Stimulated activated CD4-positive, alpha-beta T cell treated with anti-CD3 and anti-CD28 coated beads, TNF-alpha, amount 100 ng/mL, for 24 hours (primary cell): ENCODE measurements around the gene RBM39.

Experiments
- DNase-seq, 3 experiments: peaks; one replicate each; pipeline ENCODE4 v3.0.0-alpha.2; 2020; ENCODE audit warnings: low read depth in 3 of 3

Gene RBM39

GRCh38 chr20:35674921-35675320 lies 67.1 kb downstream of the RBM39 start:
- no peak for DNase-seq

- no peak for DNase-seq
Observed at GRCh38 chr20:35673884-35674283, 68.2 kb downstream of the RBM39 start.

GRCh38 chr20:35669681-35670080 lies 72.4 kb downstream of the RBM39 start:
- no peak for DNase-seq

- no peak for DNase-seq
Observed at GRCh38 chr20:35669221-35669620, 72.8 kb downstream of the RBM39 start.

GRCh38 chr20:35665949-35666288 lies 76.1 kb downstream of the RBM39 start:
- no peak for DNase-seq

- DNase-seq: peak; percentile 89 to 91 (median 91)
Observed at GRCh38 chr20:35664466-35665206, 77.4 kb downstream of the RBM39 start, which contains the start of the genes CPNE1 and RBM12. Gene CPNE1 (minus strand): TSS chr20:35664900. CDS start chr20:35632923, 31,977 bp downstream. Gene RBM12 (minus strand): TSS chr20:35664900. CDS start chr20:35655322, 9,578 bp downstream.

- peak; percentile 28 to 49 (median 32) for DNase-seq
Observed at GRCh38 chr20:35663516-35664465, 78.3 kb downstream of the RBM39 start.

GRCh38 chr20:35662551-35662950 lies 79.5 kb downstream of the RBM39 start:
- no peak for DNase-seq

- DNase-seq: no peak
Observed at GRCh38 chr20:35661908-35662307, 80.2 kb downstream of the RBM39 start.

GRCh38 chr20:35661053-35661452 lies 81.0 kb downstream of the RBM39 start:
- DNase-seq: no peak

GRCh38 chr20:35660122-35660937 lies 81.7 kb downstream of the RBM39 start:
- DNase-seq: peak in 2 of 3 experiments; percentile 15 to 38

GRCh38 chr20:35657271-35657670 lies 84.8 kb downstream of the RBM39 start:
- DNase-seq: no peak

- DNase-seq: no peak
Observed at GRCh38 chr20:35654415-35654814, 87.6 kb downstream of the RBM39 start.

GRCh38 chr20:35653893-35654292 lies 88.2 kb downstream of the RBM39 start:
- no peak for DNase-seq
